Activated CD8-positive, alpha-beta memory T cell treated with anti-CD3 and anti-CD28 coated beads, Interleukin-2, amount 50 U/mL, for 24 hours (primary cell): ENCODE data around the gene NAV1.
"Not testable (repeated sequence)": the region's sequence is repeated elsewhere in the genome, so short reads cannot be mapped to it uniquely, and the experiment has no call there.

Source experiments
- DNase-seq: peaks from one replicate; pipeline ENCODE4 v3.0.0-alpha.2; 2020; ENCODE audit errors: extremely low read depth

NAV1 gene

GRCh38 chr1:201520046-201520575, 18.8 kb upstream of the NAV1 start:
- not testable (repeated sequence) for DNase-seq

DNA sequence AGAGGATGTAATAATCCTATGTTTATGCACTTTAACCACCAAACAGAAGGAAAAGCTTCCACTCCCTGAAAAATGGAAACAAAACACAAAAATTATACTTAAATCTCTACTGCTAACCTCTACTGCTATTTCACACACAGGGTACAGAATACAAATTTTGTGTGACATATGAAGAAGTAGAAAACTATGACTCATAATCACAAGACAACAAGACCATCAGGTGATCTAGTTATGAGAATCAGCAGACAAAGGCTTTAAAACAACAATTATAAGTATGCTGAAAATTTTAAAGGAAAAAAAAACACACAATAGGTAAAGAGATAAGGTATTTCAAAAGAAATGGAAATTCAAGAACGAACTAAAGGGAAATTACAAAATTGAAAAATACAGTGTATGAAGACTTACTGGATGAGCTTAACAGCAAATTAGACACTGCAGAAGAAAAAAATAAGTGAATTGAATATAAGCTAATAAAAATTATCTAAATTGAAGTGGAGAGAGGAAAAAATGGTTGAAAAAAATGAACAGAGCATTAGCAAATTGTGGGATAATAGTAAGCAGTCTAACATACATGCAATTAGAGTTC, 13.6 kb upstream of the NAV1 start:
- no peak for DNase-seq

GRCh38 chr1:201527879-201528278, 11.0 kb upstream of the NAV1 start:
- DNase-seq = no peak

- no peak for DNase-seq
These were observed 10.2 kb upstream of the NAV1 start for GRCh38 chr1:201528631-201529252.

GRCh38 chr1:201530741-201531531, 8.0 kb upstream of the NAV1 start:
- DNase-seq = no peak

DNA sequence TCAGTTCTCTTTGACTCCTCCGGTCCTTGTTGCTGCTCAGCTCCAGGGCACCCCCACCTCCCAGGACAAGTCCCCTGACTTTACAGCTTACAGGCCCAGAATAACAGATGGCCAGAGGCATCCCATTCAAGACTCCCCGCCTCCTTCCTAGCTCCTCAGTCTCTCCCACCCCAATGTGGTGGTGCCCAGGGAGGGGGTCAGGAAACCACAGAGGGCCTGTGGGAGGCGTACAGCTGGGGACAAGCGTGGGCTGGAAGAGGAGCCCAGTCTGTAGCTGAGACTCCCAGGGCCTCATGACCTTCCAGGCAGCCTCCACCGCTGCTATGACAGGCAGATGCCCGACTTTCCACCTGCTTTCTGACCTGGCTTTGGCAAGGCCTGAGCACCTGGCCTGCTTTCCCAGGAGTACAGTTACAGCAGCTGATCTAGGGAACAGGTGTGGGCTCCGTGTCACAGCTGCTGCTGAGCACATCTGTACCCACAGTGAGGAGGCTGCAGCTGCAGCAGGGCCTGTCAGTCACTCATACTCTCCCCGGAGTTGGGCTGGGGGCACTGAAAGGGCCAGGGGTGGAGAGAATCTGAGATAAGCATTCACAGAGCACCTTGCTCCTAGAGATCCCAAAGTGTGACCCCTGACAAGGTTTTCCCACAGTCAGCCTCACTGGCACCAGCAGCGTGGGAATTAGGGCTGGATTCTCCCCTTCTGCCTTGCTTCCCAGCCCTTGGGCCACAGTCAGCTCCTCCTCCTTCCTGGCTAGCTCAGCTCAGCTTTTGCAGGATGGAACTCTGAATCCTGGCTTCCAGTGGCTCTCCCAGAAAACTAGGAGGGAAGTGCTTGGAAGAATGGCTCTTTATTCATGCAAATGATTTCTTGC, 7.1 kb upstream of the NAV1 start:
- no peak for DNase-seq

- no peak for DNase-seq
These were observed 5.1 kb upstream of the NAV1 start for GRCh38 chr1:201533836-201534235.

GRCh38 chr1:201535046-201535918, 3.6 kb upstream of the NAV1 start:
- no peak for DNase-seq

GRCh38 chr1:201535919-201536245, 3.0 kb upstream of the NAV1 start:
- no peak for DNase-seq

GRCh38 chr1:201536558-201536957, 2.4 kb upstream of the NAV1 start:
- no peak for DNase-seq

GRCh38 chr1:201537028-201537427, 1.9 kb upstream of the NAV1 start:
- no peak for DNase-seq

DNA sequence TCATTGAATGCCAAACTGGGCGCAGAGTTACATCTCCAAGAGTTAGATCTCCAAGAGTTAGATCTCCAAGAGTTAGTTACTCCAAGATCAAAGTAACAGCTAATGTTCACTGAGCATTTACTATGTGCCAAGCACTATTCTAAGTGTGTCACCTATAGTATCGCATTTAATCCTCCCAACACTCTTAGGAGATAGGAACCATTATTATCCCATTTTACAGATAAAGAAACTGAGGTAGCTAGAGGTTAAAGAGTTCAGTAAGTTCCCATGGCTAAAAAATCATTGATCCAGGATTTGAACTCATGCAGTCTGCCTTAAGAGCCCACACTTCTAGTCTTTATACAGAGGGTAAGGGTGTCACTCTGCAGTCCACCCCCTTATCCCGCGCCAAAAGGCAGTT, 1.5 kb upstream of the NAV1 start:
- DNase-seq = no peak

DNA sequence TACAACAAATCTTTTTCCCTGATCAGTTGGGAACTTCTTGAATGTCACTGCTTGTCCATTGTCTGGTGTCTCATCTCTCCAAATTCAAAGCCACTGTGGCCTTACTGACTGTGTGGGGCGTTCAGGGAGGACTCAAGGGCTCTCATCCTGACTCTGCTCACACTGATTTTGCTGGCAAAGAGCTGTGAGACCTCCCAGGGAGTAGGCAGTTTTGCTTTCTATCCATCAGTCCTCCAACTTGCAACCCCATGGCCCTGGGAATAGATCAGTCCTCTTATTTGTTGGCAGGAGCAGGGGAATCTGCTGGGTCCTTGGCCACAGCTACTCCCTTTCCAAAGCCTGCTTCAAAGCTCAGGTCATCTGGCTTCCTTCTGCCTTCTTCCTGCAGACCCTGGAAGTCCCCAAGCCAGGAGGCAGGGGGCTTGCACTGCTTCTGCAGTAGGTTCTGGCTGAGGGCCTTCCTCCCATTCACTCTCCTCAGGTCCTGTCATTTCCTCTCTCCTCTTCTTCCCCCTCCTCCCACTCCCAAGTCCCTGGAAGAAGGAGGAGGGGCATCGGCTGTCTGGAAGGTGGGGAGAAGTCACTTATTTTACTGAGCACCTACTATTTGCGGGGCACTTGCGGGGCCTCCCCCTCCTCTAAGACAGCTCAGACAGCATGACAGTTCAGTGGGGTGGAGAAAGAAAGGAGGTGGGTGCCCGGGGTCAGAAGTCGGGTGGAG, 876 bp upstream of the NAV1 start:
- DNase-seq = no peak

- DNase-seq = no peak
These were observed 869 bp downstream of the NAV1 start for GRCh38 chr1:201539561-201540431.

DNA sequence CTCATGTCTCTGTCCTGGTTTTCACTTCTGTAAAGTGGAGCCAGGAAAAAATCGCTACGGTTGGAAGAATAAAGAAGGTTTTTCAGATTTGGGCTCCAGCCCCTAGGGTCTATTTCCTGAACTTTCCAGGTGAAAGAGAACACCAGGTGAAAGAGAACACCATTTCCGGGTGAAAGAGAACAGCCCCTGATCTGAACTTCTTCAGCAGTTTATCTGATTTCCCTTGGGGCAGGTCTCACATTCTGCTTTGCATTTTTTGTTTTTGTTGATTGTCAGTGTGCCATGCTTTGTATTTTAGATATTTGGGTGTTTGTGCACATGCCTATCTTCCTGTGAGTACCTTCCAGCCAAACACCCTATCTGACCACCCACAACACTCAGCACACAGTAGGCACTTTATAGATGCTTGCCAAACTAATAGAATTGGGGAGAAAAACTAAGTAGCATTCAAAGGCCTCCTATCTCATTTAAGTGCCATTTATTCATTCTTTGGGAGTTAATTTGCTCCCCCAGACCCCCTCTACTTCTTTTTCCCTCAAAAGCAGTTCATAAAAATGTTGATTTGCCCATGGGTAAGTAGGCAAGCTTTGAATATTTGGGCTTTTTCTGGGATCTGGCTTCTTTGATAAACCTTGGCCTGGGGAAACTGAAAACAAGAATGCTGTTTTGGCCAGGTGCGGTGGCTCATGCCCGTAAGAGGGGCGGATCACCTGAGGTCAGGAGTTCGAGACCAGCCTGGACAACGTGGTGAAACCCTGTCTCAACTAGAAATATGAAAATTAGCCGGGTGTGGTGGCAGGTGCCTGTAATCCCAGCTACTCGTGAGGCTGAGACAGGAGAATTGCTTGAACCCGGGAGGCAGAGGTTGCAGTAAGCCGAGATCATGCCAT, 2.2 kb downstream of the NAV1 start:
- no peak for DNase-seq

DNA sequence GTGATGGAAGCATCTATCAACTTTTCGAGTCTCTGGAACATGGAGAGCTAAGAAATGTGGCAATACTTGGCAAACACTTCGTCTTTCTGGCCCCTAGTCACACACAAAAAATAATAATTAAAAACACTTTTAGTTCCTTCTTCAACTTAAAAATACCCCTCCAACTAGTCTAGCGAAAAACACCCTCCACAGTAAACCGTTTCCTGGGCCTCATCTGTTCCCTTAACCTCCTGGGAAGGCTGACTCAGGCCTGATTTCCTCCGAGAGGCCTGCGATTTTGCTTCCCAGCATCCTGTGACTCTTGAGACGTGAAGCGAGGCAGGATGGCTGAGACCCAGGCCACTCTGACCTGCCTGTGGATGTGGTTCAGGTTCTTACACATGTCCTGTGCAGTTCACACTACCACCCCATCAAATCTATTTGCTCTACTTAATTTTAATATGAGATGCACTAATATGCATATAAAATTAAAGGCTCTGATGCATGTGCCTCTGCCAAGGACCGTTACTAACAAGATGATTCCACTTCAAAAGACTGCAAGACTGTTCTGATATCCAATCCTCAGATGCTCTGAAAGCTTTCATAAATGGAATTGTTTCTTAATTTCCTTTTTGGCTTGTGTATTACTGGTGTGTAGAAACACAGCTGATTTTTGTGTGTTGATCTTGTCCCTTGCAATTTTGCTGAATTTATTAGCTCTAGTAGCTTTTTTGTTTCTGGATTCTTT, 3.5 kb downstream of the NAV1 start:
- no peak for DNase-seq

DNA sequence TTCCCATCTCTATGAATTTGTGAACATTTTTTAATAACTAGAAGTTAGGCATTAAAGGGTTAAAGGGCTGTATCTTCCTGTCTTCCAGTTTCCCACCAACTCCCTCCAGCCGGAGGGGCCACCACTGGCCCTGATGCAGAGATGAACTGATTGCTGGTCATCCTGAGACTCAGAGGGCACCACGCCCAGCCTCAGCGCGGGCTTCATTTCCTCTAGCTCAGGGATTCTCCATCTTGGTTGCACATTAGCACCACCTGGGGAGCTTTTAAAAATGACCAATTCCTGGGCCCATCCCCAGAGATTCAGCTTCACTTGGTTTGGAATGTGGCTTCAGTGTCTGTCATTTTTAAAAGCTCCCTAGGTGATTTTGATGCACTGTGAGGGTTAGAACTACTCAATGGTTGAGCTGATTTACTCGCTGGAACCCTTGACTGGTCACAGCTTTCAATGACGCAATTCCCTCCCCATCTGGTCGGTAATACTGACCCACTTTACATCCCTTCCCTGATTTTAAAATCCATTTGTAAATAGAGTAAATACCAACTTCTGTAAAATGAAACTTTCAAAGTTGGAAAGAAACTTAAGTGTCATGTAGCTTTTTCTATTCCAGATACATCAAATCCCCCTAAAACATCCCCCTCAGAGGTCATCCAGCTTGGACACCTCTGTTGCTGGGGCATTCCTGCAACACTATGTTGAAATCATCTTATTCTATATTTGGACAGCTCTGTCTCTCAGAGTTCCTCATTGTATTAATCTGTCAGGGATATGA, 5.1 kb downstream of the NAV1 start:
- DNase-seq = no peak
